ENCODE results near the gene CHRNA1. TPM values are rescaled to one million over a fixed set of nuclear protein-coding genes. Genes with fewer than 3 reads are reported as not detected.

The CHRNA1 gene
- polyA plus RNA-seq, 1 donor from 2014 or later, result not detected

DNA sequence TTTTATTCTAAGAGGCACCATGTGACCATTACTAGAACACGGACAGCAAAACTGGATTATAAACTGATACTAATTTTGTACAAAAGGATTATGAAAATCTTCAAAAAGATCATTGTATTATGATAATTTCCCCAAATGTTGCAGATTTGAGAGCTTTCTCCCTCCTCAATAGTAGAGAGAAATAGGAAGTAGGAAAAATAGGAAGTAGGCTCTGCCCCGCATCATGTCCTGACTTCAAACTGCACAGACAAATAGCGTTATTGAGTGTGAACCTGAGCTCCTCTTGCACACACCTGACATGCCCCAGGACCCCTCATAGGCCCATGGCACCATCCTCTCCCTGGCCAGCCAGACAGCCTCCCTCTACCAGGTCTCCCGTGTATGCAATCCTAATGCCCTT is 25.4 kb downstream of the CHRNA1 start:
- Histone ChIP-seq H3F3A (ENCODE audit: insufficient read depth, low read length, poor library complexity, severe bottlenecking) (no peaks in the 10 kb centered on the region), H3K9me2 (ENCODE audit: insufficient read depth, low read length) (no peaks in the 10 kb centered on the region), H3K36me3 (ENCODE audit: insufficient read depth, low read length) (no peaks in the 10 kb centered on the region), H3K4me3 (ENCODE audit: low read length) (no peak overlapping the region), H3K9me3 (ENCODE audit: low read length) (no peaks in the 10 kb centered on the region), H3K9ac (ENCODE audit: low read length) (no peak overlapping the region), H2AFZ (ENCODE audit: low read depth, low read length) (no peak overlapping the region), H3K27ac (ENCODE audit: low read length) (no peak overlapping the region), H3K4me2 (ENCODE audit: low read length) (no peak overlapping the region), H3K27me3 (ENCODE audit: insufficient read depth, low read depth, low read length) (no peaks in the 10 kb centered on the region), H3K79me2 (replicated peaks; ENCODE audit: insufficient read depth, low read length) (no peaks in the 10 kb centered on the region), H4K20me1 (ENCODE audit: insufficient read depth) (no peaks in the 10 kb centered on the region)
- TF ChIP-seq TAF1 (IDR thresholded peaks at IDR 0.05; ENCODE audit: low read depth) (no peak), RAD21 (conservative IDR thresholded peaks at IDR 0.05) (no peak), EZH2 (IDR thresholded peaks at IDR 0.05; ENCODE audit: borderline replicate concordance, insufficient read depth, low read length, poor library complexity, severe bottlenecking) (no peak), POLR2AphosphoS5 (IDR thresholded peaks at IDR 0.05) (no peak), EP300 (conservative IDR thresholded peaks at IDR 0.05; ENCODE audit: poor library complexity, severe bottlenecking) (no peak), SMC3 (conservative IDR thresholded peaks at IDR 0.05; ENCODE audit: poor library complexity) (no peak), REST (IDR thresholded peaks at IDR 0.05; ENCODE audit: borderline replicate concordance) (no peak), MXI1 (conservative IDR thresholded peaks at IDR 0.05; ENCODE audit: poor library complexity, severe bottlenecking) (no peak)
- TF ChIP-seq, protein P1, sequence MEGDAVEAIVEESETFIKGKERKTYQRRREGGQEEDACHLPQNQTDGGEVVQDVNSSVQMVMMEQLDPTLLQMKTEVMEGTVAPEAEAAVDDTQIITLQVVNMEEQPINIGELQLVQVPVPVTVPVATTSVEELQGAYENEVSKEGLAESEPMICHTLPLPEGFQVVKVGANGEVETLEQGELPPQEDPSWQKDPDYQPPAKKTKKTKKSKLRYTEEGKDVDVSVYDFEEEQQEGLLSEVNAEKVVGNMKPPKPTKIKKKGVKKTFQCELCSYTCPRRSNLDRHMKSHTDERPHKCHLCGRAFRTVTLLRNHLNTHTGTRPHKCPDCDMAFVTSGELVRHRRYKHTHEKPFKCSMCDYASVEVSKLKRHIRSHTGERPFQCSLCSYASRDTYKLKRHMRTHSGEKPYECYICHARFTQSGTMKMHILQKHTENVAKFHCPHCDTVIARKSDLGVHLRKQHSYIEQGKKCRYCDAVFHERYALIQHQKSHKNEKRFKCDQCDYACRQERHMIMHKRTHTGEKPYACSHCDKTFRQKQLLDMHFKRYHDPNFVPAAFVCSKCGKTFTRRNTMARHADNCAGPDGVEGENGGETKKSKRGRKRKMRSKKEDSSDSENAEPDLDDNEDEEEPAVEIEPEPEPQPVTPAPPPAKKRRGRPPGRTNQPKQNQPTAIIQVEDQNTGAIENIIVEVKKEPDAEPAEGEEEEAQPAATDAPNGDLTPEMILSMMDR (IDR thresholded peaks at IDR 0.05; ENCODE audit: poor library complexity, severe bottlenecking), result no peak

GRCh38 chr2:174731546-174731945 is 32.7 kb downstream of the CHRNA1 start:
- Histone ChIP-seq H3K36me3 (ENCODE audit: insufficient read depth, low read length) (no peaks in the 10 kb centered on the region), H3K9me2 (ENCODE audit: insufficient read depth, low read length) (no peaks in the 10 kb centered on the region), H3K9me3 (ENCODE audit: low read length) (no peaks in the 10 kb centered on the region), H3K4me2 (ENCODE audit: low read length) (no peak overlapping the region), H3K27me3 (ENCODE audit: insufficient read depth, low read depth, low read length) (peaks cover 22% of the 10 kb centered on the region), H3K9ac (ENCODE audit: low read length) (no peak overlapping the region), H3K79me2 (replicated peaks; ENCODE audit: insufficient read depth, low read length) (no peaks in the 10 kb centered on the region), H3K27ac (ENCODE audit: low read length) (no peak overlapping the region), H4K20me1 (ENCODE audit: insufficient read depth) (no peaks in the 10 kb centered on the region), H3F3A (ENCODE audit: insufficient read depth, low read length, poor library complexity, severe bottlenecking) (no peaks in the 10 kb centered on the region), H2AFZ (ENCODE audit: low read depth, low read length) (no peak overlapping the region), H3K4me3 (ENCODE audit: low read length) (no peak overlapping the region)
- TF ChIP-seq REST (IDR thresholded peaks at IDR 0.05; ENCODE audit: borderline replicate concordance), result no peak
- TF ChIP-seq RAD21 (conservative IDR thresholded peaks at IDR 0.05), result no peak

Measured in neural cell (in vitro differentiated cells).